ENCODE results near the gene PRF1.
"Not testable (repeated sequence)": the region's sequence is repeated elsewhere in the genome, so short reads cannot be mapped to it uniquely, and the experiment has no call there.

PRF1 gene

GRCh38 chr10:70616761-70617160, 14.2 kb upstream of the PRF1 start:
- DNase-seq: no peak

GRCh38 chr10:70615784-70616522, 13.4 kb upstream of the PRF1 start:
- DNase-seq: no peak

GRCh38 chr10:70615211-70615610, 12.7 kb upstream of the PRF1 start:
- DNase-seq: no peak

- not testable (repeated sequence) for DNase-seq
These were observed 11.8 kb upstream of the PRF1 start for GRCh38 chr10:70614364-70614763.

GRCh38 chr10:70613941-70614340, 11.4 kb upstream of the PRF1 start:
- DNase-seq: no peak

- DNase-seq: no peak
These were observed 5.4 kb upstream of the PRF1 start for GRCh38 chr10:70607936-70608335.

GRCh38 chr10:70605161-70605560, 2.6 kb upstream of the PRF1 start:
- no peak for DNase-seq

GRCh38 chr10:70604106-70604505, 1.6 kb upstream of the PRF1 start:
- no peak for DNase-seq

GRCh38 chr10:70603449-70603801, 884 bp upstream of the PRF1 start:
- no peak for DNase-seq

GRCh38 chr10:70601746-70602145, 795 bp downstream of the PRF1 start:
- no peak for DNase-seq

- no peak for DNase-seq
These were observed 1.8 kb downstream of the PRF1 start for GRCh38 chr10:70600512-70601395.

- no peak for DNase-seq
These were observed 2.8 kb downstream of the PRF1 start for GRCh38 chr10:70599791-70600190.

- no peak for DNase-seq
These were observed 3.2 kb downstream of the PRF1 start for GRCh38 chr10:70599319-70599718.

- no peak for DNase-seq
These were observed 3.7 kb downstream of the PRF1 start for GRCh38 chr10:70598857-70599295.

- DNase-seq: no peak
These were observed 4.4 kb downstream of the PRF1 start for GRCh38 chr10:70597856-70598815.

- DNase-seq: no peak
These were observed 5.4 kb downstream of the PRF1 start for GRCh38 chr10:70596860-70597809.

GRCh38 chr10:70596110-70596798, 6.3 kb downstream of the PRF1 start:
- DNase-seq: no peak

GRCh38 chr10:70595566-70596016, 7.0 kb downstream of the PRF1 start:
- no peak for DNase-seq

GRCh38 chr10:70594161-70594560, 8.4 kb downstream of the PRF1 start:
- no peak for DNase-seq

GRCh38 chr10:70593513-70593890, 9.0 kb downstream of the PRF1 start:
- DNase-seq: no peak
